Central memory CD4-positive, alpha-beta T cell (primary cell): ENCODE data around the gene CFD.

Experiments
- DNase-seq: peaks from one replicate; pipeline ENCODE4 v3.0.0; 2022

Gene CFD

DNA sequence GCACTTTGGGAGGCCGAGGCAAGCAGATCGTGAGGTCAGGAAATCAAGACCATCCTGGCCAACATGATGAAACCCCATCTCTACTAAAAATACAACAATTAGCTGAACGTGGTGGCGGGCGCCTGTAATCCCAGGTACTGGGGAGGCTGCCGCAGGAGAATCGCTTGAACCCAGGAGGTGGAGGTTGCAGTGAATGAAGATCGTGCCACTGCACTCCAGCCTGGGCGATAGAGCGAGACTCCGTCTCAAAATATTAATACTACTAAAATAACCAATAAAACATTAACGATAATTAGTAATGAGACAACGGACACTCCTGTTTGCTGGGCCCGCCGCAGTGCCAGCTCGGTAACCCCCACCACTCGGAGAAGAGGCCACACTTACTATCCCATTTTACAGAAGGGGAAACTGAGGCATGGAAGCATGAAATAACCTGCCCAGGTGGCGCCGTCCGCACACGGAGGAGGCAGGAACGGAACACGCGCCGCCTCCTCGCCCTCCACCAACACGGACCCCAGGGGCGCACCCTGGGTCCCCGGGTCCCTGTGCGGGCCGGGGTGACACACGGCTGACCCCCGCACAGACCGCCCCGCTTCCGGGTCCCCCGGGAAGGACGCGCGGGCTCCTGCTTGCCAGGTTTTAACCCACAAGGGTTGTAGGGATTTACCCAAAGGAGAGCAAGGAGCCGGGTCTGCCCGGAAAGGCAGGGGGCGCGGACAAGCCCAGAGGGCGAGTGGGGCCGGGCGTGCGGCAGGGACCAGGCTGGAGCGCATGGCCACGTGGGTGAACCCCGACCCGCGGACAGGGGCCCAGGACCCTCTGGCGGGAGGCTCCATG is 52.0 kb downstream of the CFD start:
- DNase-seq = no peak

DNA sequence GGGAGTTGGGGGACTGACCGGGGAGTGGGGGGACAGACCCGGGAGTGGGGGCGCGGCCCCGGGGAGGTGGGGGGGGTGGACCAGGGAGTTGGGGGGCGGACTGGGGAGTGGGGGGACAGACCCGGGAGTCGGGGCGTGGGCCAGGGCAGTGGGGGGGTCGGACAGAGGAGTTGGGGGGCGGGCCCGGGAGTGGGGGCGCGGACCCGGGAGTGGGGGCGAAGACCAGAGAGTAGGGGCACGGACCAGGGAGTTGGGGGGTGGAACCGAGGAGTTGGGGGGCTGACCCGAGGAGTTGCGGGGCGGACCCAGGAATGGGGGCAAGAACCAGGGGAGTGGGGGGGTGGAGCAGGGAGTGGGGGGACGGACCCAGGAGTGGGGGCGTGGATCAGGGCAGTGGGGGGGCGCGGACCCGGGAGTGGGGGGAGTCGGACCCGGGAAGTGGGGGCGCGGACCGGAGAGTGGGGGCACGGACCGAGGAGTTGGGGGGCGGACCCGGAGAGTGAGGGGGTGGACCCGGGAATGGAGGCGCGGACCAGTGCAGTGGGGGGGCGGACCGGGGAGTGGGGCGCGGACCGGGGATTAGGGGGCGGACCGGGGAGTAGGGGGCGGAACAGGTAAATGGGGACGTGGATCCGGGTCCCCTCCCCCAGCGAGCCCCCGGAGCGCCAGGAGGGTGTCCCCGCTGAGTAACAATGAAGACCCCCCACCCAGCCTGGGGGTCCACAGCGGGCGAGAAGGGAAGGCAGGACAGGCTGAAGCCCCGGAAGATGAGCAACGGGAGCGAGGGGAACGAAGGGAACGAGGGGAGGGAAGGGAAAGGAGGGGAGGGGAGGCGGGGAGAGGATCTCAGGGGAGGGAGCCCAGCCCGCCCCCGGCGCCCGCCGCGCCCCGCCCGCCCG is 53.0 kb downstream of the CFD start:
- DNase-seq = no peak
